ENCODE data around the gene HSF5.

DNA sequence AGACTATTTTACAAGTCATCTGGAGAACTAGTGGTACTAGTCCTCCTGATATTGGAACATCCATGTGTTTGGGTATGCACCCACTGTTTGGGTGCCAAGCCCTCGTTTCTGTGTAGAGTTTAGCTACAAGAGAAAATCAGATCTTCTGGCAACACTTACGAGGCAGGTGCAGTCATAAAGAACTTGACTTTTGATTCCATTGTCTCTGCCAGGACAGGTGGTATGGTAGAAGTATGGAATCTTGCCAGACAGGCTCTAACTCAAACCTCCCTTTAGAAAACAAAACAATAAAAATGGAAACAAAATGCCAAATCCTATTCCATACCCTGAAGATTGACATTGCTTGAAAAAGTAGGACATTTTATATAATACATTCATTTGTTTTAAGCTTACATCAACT is 86.9 kb downstream of the HSF5 start:
- TF ChIP-seq, protein P1, sequence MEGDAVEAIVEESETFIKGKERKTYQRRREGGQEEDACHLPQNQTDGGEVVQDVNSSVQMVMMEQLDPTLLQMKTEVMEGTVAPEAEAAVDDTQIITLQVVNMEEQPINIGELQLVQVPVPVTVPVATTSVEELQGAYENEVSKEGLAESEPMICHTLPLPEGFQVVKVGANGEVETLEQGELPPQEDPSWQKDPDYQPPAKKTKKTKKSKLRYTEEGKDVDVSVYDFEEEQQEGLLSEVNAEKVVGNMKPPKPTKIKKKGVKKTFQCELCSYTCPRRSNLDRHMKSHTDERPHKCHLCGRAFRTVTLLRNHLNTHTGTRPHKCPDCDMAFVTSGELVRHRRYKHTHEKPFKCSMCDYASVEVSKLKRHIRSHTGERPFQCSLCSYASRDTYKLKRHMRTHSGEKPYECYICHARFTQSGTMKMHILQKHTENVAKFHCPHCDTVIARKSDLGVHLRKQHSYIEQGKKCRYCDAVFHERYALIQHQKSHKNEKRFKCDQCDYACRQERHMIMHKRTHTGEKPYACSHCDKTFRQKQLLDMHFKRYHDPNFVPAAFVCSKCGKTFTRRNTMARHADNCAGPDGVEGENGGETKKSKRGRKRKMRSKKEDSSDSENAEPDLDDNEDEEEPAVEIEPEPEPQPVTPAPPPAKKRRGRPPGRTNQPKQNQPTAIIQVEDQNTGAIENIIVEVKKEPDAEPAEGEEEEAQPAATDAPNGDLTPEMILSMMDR (conservative IDR thresholded peaks at IDR 0.05; ENCODE audit: low read depth, low read length): no peak
- no peak for TF ChIP-seq EZH2phosphoT487 (IDR thresholded peaks at IDR 0.05; ENCODE audit: borderline replicate concordance, low read length)
- TF ChIP-seq EZH2 (IDR thresholded peaks at IDR 0.05; ENCODE audit: low read length, unreplicated experiment): no peak
